Measurements from ENCODE around the gene NFASC.

NFASC gene

GRCh38 chr1:205058853-205059252 lies 188.2 kb downstream of the NFASC start:
- Histone ChIP-seq H3K4me1 (ENCODE audit: low read length) (no peaks in the 10 kb centered on the region), H3F3A (ENCODE audit: insufficient read depth, low read length) (no peaks in the 10 kb centered on the region), H4K20me1 (ENCODE audit: insufficient read depth, low read length) (no peaks in the 10 kb centered on the region), H3K36me3 (replicated peaks; ENCODE audit: insufficient read depth, low read length) (no peaks in the 10 kb centered on the region), H3K4me2 (ENCODE audit: low read depth, low read length) (no peak overlapping the region), H3K27me3 (replicated peaks; ENCODE audit: insufficient read depth, low read length) (peaks cover 41% of the 10 kb centered on the region), H3K9me3 (replicated peaks; ENCODE audit: insufficient read depth, low read length) (no peaks in the 10 kb centered on the region), H3K27ac (ENCODE audit: low read length) (no peak overlapping the region), H3K9me2 (replicated peaks; ENCODE audit: insufficient read depth, low read length) (no peaks in the 10 kb centered on the region), H3K4me3 (ENCODE audit: low read length) (no peak overlapping the region), H3K9ac (ENCODE audit: low read length) (no peak overlapping the region), H3K79me2 (ENCODE audit: low read length) (no peaks in the 10 kb centered on the region), H2AFZ (ENCODE audit: low read length) (no peak overlapping the region)
- no peak for TF ChIP-seq EZH2 (optimal IDR thresholded peaks at IDR 0.05; ENCODE audit: low read depth, low read length)
- DNase-seq: no peak

- Histone ChIP-seq H3F3A (ENCODE audit: insufficient read depth, low read length) (no peaks in the 10 kb centered on the region), H3K79me2 (ENCODE audit: low read length) (no peaks in the 10 kb centered on the region), H3K9me3 (replicated peaks; ENCODE audit: insufficient read depth, low read length) (no peaks in the 10 kb centered on the region), H4K20me1 (ENCODE audit: insufficient read depth, low read length) (no peaks in the 10 kb centered on the region), H3K4me1 (ENCODE audit: low read length) (no peaks in the 10 kb centered on the region), H3K27me3 (replicated peaks; ENCODE audit: insufficient read depth, low read length) (peaks cover 33% of the 10 kb centered on the region), H2AFZ (ENCODE audit: low read length) (no peak overlapping the region), H3K27ac (ENCODE audit: low read length) (no peak overlapping the region), H3K36me3 (replicated peaks; ENCODE audit: insufficient read depth, low read length) (no peaks in the 10 kb centered on the region), H3K4me2 (ENCODE audit: low read depth, low read length) (no peak overlapping the region), H3K4me3 (ENCODE audit: low read length) (no peak overlapping the region), H3K9me2 (replicated peaks; ENCODE audit: insufficient read depth, low read length) (no peaks in the 10 kb centered on the region), H3K9ac (ENCODE audit: low read length) (no peak overlapping the region)
- no peak for DNase-seq
- no peak for TF ChIP-seq CTCF (IDR thresholded peaks at IDR 0.05; ENCODE audit: low read length)
- no peak for TF ChIP-seq EZH2 (optimal IDR thresholded peaks at IDR 0.05; ENCODE audit: low read depth, low read length)
- TF ChIP-seq EZH2phosphoT487 (IDR thresholded peaks at IDR 0.05; ENCODE audit: low read length): no peak
These were observed 189.0 kb downstream of the NFASC start for GRCh38 chr1:205059660-205060059.

GRCh38 chr1:205060746-205061145 lies 190.1 kb downstream of the NFASC start:
- peaks cover 25% of the 10 kb centered on the region for H3K27me3 ChIP-seq (replicated peaks; ENCODE audit: insufficient read depth, low read length)
- H3K79me2 ChIP-seq (ENCODE audit: low read length): no peaks in the 10 kb centered on the region
- no peaks in the 10 kb centered on the region for H3K36me3 ChIP-seq (replicated peaks; ENCODE audit: insufficient read depth, low read length)
- no peaks in the 10 kb centered on the region for H3K9me3 ChIP-seq (replicated peaks; ENCODE audit: insufficient read depth, low read length)
- H3K4me2 ChIP-seq (ENCODE audit: low read depth, low read length): no peak overlapping the region
- no peak overlapping the region for H3K4me3 ChIP-seq (ENCODE audit: low read length)
- no peak for DNase-seq
- H3K9me2 ChIP-seq (replicated peaks; ENCODE audit: insufficient read depth, low read length): no peaks in the 10 kb centered on the region
- H2AFZ ChIP-seq (ENCODE audit: low read length): no peak overlapping the region
- H3F3A ChIP-seq (ENCODE audit: insufficient read depth, low read length): no peaks in the 10 kb centered on the region
- H4K20me1 ChIP-seq (ENCODE audit: insufficient read depth, low read length): no peaks in the 10 kb centered on the region
- H3K4me1 ChIP-seq (ENCODE audit: low read length): no peaks in the 10 kb centered on the region
- no peak overlapping the region for H3K9ac ChIP-seq (ENCODE audit: low read length)
- no peak overlapping the region for H3K27ac ChIP-seq (ENCODE audit: low read length)
- no peak for TF ChIP-seq CTCF (IDR thresholded peaks at IDR 0.05; ENCODE audit: low read length)
- TF ChIP-seq EZH2phosphoT487 (IDR thresholded peaks at IDR 0.05; ENCODE audit: low read length): no peak
- TF ChIP-seq EZH2 (optimal IDR thresholded peaks at IDR 0.05; ENCODE audit: low read depth, low read length): no peak

- DNase-seq: no peak
- H4K20me1 ChIP-seq (ENCODE audit: insufficient read depth, low read length): no peaks in the 10 kb centered on the region
- no peaks in the 10 kb centered on the region for H3K9me3 ChIP-seq (replicated peaks; ENCODE audit: insufficient read depth, low read length)
- H3K4me1 ChIP-seq (ENCODE audit: low read length): no peaks in the 10 kb centered on the region
- peaks cover 24% of the 10 kb centered on the region for H3K27me3 ChIP-seq (replicated peaks; ENCODE audit: insufficient read depth, low read length)
- no peaks in the 10 kb centered on the region for H3K36me3 ChIP-seq (replicated peaks; ENCODE audit: insufficient read depth, low read length)
- H3K27ac ChIP-seq (ENCODE audit: low read length): no peak overlapping the region
- H3K4me3 ChIP-seq (ENCODE audit: low read length): no peak overlapping the region
- TF ChIP-seq EZH2phosphoT487 (IDR thresholded peaks at IDR 0.05; ENCODE audit: low read length): no peak
- TF ChIP-seq CTCF (IDR thresholded peaks at IDR 0.05; ENCODE audit: low read length): no peak
- TF ChIP-seq EZH2 (optimal IDR thresholded peaks at IDR 0.05; ENCODE audit: low read depth, low read length): no peak
- 0 out of 2 replicates have a peak overlapping the region, but pooled peaks have one; percentile 20 for H2AFZ ChIP-seq (ENCODE audit: low read length)
- H3K4me2 ChIP-seq (ENCODE audit: low read depth, low read length): no peak overlapping the region
- H3F3A ChIP-seq (ENCODE audit: insufficient read depth, low read length): no peaks in the 10 kb centered on the region
- no peaks in the 10 kb centered on the region for H3K9me2 ChIP-seq (replicated peaks; ENCODE audit: insufficient read depth, low read length)
- no peak overlapping the region for H3K9ac ChIP-seq (ENCODE audit: low read length)
- no peaks in the 10 kb centered on the region for H3K79me2 ChIP-seq (ENCODE audit: low read length)
These were observed 190.6 kb downstream of the NFASC start for GRCh38 chr1:205061227-205061626.

Data from MM.1S (cell line).